IPS-15b (cell line): Measurements from ENCODE around the gene RAB6B.

Experiments used
- H3K27me3 ChIP-seq: one replicate; pipeline ENCODE4 v1.6.1; 2013; ENCODE audit warnings: low read length; ENCODE audit not compliant: control insufficient read depth, insufficient read depth
- H3K36me3 ChIP-seq: one replicate; pipeline ENCODE4 v1.6.1; 2013; ENCODE audit warnings: low read length; ENCODE audit not compliant: control insufficient read depth, insufficient read depth
- H3K4me1 ChIP-seq: one replicate; pipeline ENCODE4 v1.6.1; 2013; ENCODE audit warnings: mild to moderate bottlenecking, low read length; ENCODE audit not compliant: control insufficient read depth, insufficient read depth
- H3K4me3 ChIP-seq: one replicate; pipeline ENCODE4 v1.5.1; 2013; ENCODE audit warnings: low read depth, low read length
- H3K9ac ChIP-seq: one replicate; pipeline ENCODE4 v1.6.1; 2013; ENCODE audit warnings: low read depth, mild to moderate bottlenecking, low read length
- H3K9me3 ChIP-seq: one replicate; pipeline ENCODE4 v1.6.1; 2013; ENCODE audit warnings: mild to moderate bottlenecking, low read length; ENCODE audit not compliant: control insufficient read depth, insufficient read depth

The RAB6B gene

GRCh38 chr3:133835418-133835743 lies 60.3 kb downstream of the RAB6B start:
- Histone ChIP-seq H3K4me3 (no peak overlapping the region), H3K4me1 (no peaks in the 10 kb centered on the region), H3K9me3 (no peaks in the 10 kb centered on the region), H3K27me3 (no peaks in the 10 kb centered on the region), H3K9ac (no peak overlapping the region), H3K36me3 (peaks cover 12% of the 10 kb centered on the region)

DNA sequence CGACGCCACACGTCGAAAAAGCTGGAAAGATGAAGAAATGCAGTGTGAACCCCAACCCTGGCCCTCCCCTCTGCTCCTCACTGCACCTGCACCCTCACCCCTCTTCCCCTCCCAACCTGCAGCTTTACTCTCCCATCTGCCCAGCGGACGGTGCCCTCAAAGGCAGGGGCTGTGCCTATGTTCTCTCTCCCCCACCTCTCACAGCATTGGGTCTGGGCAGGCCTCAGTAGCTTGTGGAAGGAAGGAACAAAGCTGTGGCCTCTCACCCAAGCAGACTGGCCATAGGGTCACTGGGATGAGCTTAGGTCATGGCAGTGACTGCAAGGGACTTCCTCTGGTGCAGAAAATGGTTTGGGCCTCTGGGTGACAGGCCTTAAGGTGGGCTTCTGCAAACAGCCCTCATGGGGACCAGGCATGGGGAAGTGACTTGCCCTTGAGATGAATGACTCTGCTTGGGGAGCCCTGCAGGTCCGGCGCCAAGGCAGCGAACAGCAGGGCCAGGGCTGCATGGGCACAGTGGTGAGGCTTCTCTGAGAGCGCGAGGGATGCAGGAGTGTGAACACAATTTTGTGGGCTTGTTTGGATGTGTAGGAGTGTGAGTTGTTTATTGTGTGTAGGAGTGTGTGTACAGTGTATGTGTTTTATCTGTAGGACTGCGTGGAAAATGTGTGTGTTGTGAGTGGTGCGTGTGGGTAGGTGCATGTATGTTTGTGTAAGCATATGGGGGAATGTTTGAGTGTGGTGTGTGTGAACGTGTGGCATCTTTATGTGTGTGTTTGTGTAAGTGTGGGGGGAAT lies 60.9 kb downstream of the RAB6B start:
- no peak overlapping the region for H3K4me3 ChIP-seq
- no peak overlapping the region for H3K9ac ChIP-seq
- H3K9me3 ChIP-seq = no peaks in the 10 kb centered on the region
- no peaks in the 10 kb centered on the region for H3K27me3 ChIP-seq
- H3K4me1 ChIP-seq = no peaks in the 10 kb centered on the region
- H3K36me3 ChIP-seq = peaks cover 12% of the 10 kb centered on the region

DNA sequence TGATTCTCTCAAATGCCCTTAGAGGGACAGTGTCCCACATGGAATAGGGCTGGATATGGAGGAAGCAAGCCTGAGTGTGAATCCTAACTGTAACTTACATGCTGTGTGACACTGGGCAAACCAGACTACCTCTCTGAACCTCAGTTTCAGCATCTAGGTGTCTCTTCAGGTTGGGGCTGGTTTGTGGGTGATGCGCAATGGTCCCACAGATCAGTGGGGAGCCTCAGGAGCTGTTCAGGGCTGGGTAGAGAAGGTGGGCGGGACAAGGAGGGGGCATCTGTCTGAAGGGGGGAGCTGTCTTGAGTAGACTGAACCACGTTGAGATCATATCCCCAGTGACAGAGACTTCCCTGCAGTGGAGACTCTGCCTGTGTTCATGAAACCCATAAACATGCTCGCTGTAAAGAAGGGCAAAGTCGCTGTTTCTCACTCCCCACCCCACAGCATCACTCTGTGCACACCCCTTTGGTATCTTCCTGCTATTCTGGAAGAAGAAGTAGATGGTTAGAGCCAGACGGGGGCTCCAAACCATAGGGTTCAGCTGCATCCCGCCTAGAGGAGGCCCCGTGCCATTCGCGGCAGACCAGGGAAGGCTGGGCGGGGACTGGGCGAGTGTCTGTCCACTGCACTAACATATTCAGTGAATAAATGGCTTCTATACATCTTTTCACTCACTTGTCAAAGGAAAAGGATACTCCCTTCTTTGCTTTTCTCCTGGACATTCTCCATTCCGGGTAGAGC lies 61.6 kb downstream of the RAB6B start:
- peaks cover 12% of the 10 kb centered on the region for H3K36me3 ChIP-seq
- no peaks in the 10 kb centered on the region for H3K27me3 ChIP-seq
- H3K9me3 ChIP-seq = no peaks in the 10 kb centered on the region
- no peak overlapping the region for H3K4me3 ChIP-seq
- no peak overlapping the region for H3K9ac ChIP-seq
- H3K4me1 ChIP-seq = peaks cover under 1% of the 10 kb centered on the region

- Histone ChIP-seq H3K27me3 (no peaks in the 10 kb centered on the region), H3K9me3 (no peaks in the 10 kb centered on the region), H3K4me1 (peaks cover 4% of the 10 kb centered on the region), H3K9ac (no peak overlapping the region), H3K4me3 (no peak overlapping the region), H3K36me3 (peaks cover 11% of the 10 kb centered on the region)
Observed at GRCh38 chr3:133833267-133833666, 62.4 kb downstream of the RAB6B start.

DNA sequence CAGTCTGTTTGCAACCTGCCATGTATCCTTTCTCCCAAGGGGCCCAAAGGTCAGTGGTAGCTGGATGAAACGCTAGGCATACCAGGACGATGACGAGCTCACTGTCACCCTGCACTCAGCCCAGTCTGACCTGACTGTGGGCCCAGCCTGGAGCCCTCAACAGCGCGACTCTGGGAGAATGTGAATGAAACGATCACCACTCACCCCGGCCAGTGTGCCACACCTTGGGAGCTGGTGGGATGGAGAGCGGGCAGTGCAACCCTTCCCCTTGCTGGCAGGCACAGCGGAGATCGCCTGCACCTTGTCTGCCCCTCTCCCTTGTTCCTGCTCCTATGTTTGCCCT lies 62.9 kb downstream of the RAB6B start:
- no peak overlapping the region for H3K4me3 ChIP-seq
- H3K4me1 ChIP-seq = peaks cover 4% of the 10 kb centered on the region
- no peak overlapping the region for H3K9ac ChIP-seq
- H3K27me3 ChIP-seq = no peaks in the 10 kb centered on the region
- no peaks in the 10 kb centered on the region for H3K9me3 ChIP-seq
- H3K36me3 ChIP-seq = peaks cover 9% of the 10 kb centered on the region

DNA sequence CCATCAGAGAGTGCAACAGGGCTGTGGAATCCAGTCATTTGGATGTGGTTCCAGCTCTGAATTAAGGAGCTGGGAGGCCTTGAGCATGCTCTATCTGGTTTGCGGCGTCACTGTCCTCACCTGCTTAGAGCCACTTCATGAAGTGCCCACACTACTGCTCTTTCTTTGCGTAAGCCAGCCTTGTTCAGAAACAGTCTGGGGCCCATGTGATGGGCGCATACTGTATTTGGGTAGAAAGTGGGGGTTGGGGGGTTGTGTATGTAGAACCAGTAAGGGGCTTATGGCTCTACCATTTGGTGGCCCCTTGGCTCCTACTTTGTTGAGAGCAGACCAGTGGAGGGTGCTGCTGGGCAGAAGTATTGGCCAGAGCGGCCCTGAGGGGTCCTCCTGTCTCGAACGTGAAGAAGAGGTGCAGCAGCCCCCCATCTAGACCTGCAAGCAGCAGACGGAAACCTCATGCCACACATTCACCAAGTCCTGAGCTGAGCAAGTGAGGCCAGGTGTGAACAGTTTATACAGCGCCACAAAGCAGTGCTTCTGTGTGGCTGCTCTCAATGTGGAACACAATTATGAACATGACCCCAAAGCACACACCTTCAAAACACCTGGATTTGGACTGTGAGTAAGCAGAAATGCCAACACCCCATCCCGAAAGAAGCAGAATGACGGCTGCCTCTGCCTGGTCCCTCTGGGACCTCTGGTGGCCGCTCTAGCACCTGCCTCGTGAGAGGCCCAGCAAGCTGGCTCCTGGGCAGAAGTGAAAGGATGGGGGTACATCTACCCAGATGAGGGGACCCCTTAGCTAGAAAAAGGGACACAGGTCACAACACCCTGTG lies 63.5 kb downstream of the RAB6B start:
- Histone ChIP-seq H3K9ac (no peak overlapping the region), H3K27me3 (no peaks in the 10 kb centered on the region), H3K4me1 (peaks cover 4% of the 10 kb centered on the region), H3K9me3 (no peaks in the 10 kb centered on the region), H3K4me3 (no peak overlapping the region), H3K36me3 (peaks cover 9% of the 10 kb centered on the region)

GRCh38 chr3:133830071-133830470 lies 65.6 kb downstream of the RAB6B start:
- H3K36me3 ChIP-seq = no peaks in the 10 kb centered on the region
- no peak overlapping the region for H3K9ac ChIP-seq
- no peaks in the 10 kb centered on the region for H3K9me3 ChIP-seq
- peaks cover 4% of the 10 kb centered on the region for H3K4me1 ChIP-seq
- no peaks in the 10 kb centered on the region for H3K27me3 ChIP-seq
- H3K4me3 ChIP-seq = no peak overlapping the region

DNA sequence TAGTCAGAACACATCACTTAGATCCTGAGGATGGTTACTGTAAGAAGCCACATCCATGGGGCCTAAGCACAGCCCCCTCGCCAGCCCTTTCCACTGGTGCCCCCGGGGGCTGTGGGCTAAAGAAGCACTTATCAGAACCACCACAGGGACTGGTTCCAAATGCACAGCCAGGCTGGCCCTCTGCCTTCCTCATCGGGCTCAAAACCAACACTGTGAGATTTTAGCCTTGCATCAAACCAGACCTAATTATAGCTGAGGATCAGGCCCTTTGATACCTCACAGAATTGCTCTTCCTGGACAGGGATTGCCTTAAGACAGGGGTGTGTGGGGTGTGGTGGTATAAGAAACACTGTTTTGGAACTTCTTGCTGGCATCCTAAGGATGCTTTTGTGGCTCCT lies 66.4 kb downstream of the RAB6B start:
- Histone ChIP-seq H3K9ac (no peak overlapping the region), H3K4me3 (no peak overlapping the region), H3K9me3 (no peaks in the 10 kb centered on the region), H3K36me3 (no peaks in the 10 kb centered on the region), H3K4me1 (peaks cover 4% of the 10 kb centered on the region), H3K27me3 (no peaks in the 10 kb centered on the region)

DNA sequence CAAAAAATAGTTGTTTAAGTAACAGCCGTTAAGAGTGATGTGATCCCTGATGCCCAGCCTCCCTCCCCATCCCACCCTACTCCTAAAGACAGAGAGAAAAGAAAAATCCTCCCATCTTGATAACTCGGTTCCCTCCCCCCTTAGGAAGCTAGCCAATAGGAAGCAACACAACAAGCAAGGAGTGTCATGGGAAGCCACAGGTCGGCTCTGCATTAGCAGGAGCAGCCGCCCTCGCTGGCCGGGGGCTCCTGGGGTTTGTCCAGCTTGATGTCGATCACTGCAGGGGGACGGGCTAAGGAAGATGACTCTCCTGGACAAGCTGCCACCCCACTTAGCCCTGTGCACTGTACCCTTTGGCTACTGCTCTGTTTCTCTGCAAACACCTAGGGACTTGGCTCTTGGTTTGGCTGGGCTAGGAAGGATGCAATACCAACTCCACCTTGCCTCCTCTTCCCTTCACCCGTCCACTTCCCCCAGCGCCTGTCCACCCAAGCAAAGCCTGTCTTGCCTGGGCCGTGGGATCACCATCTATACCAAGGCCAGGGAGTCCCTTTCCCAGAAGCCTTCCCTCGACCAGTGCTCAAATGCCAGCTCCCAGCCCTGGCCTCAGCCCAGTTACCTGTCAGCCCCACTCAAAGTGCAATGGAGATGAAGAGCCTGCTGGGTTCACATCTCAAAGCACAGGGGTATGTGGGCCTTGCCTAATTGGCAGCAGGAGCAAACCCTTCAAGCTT lies 66.9 kb downstream of the RAB6B start:
- Histone ChIP-seq H3K36me3 (peaks cover 3% of the 10 kb centered on the region), H3K4me3 (no peak overlapping the region), H3K9me3 (no peaks in the 10 kb centered on the region), H3K27me3 (no peaks in the 10 kb centered on the region), H3K4me1 (peaks cover 4% of the 10 kb centered on the region), H3K9ac (no peak overlapping the region)

DNA sequence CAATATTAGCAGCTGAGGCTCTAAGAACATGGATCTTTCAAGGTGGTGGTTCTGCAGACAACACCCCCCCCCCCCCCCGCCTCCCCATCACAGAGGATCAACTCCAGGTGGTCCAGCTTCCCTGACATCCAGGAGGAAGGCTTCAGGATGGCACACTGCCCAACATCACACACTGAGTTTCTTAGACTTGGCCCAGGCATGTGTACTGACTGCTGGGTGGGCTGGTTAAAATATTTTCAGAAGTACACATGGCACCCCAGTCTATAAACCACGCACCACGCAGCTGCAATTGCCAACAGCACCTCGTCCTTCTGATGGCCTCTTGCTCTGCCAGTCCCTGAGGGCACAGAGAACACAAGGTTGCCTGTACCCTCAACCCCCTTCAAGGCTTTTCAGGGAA lies 68.0 kb downstream of the RAB6B start:
- H3K4me1 ChIP-seq = peaks cover 5% of the 10 kb centered on the region
- no peak overlapping the region for H3K9ac ChIP-seq
- no peaks in the 10 kb centered on the region for H3K27me3 ChIP-seq
- no peak overlapping the region for H3K4me3 ChIP-seq
- H3K9me3 ChIP-seq = no peaks in the 10 kb centered on the region
- H3K36me3 ChIP-seq = peaks cover 9% of the 10 kb centered on the region

DNA sequence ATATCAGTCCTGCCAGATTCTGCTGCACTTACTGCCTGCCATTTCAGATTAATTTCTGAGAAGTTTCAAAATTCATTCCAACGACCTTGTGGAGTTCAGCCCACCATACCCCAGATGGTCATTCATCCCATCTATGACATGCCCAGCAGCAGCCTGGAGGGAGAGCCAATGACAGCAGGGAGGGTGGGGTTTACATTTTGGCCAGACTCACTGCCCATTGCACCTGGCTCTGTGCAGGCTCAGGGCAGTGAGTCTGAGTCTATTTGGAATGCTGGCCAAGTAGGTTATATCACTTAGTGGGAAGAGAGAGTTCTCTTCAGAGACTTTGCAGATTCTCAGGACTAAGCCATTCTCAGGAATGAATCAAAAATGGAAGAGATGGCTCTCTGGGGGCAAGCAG lies 68.5 kb downstream of the RAB6B start:
- H3K4me3 ChIP-seq = no peak overlapping the region
- H3K9ac ChIP-seq = no peak overlapping the region
- H3K4me1 ChIP-seq = peaks cover 10% of the 10 kb centered on the region
- H3K27me3 ChIP-seq = no peaks in the 10 kb centered on the region
- peaks cover 14% of the 10 kb centered on the region for H3K36me3 ChIP-seq
- no peaks in the 10 kb centered on the region for H3K9me3 ChIP-seq
